Stimulated activated CD4-positive, alpha-beta T cell treated with anti-CD3 and anti-CD28 coated beads, Interleukin-1b, Interleukin-23, amount 100 ng/mL, for 4 hours (primary cell): ENCODE data around the gene CROCC2.

Experiments used
- DNase-seq, 2 donors: peaks; one replicate each; pipeline ENCODE4 v3.0.0-alpha.2; 2020; ENCODE audit warnings: low read depth in 2 of 2

CROCC2 gene

DNA sequence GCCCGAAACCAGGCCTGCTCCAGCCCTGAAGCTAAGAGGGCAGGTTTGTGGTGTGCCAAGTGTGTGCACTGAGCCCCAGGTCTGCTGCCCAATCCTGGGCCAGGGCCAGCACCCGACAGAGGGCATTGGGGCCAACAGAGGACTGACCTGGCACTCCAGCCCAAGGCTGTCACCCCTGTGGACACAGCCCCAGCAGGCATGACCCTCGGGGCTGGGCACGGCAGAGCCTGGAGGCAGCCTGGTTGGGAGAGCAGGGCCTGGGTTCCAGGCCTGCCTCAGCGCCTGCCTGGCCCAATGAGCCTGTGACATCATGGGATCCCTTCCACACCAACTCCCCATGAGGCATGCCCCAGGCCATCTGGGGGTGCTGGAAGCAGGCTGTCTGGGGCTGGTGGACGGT lies 81.5 kb downstream of the CROCC2 start:
- DNase-seq: no peak

DNA sequence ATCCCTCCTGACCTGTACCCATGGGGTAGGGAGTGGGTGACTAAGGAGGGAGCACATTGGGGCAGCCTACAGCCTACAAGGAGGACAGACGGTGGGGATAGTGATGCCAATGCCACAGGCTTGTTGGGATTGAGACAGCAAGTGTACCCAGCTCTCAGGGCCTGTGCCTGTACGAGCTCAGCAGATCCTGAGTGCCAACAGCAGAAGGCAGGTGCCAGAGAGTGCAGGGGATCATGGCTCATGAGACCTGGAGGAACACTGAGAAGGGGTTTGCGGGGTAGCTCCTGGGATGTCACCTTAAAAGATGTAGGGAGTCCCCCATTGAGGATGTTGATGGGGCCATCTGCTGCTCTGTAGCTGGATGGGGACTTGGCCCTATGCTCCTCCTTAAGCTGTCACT lies 82.0 kb downstream of the CROCC2 start:
- no peak for DNase-seq

DNA sequence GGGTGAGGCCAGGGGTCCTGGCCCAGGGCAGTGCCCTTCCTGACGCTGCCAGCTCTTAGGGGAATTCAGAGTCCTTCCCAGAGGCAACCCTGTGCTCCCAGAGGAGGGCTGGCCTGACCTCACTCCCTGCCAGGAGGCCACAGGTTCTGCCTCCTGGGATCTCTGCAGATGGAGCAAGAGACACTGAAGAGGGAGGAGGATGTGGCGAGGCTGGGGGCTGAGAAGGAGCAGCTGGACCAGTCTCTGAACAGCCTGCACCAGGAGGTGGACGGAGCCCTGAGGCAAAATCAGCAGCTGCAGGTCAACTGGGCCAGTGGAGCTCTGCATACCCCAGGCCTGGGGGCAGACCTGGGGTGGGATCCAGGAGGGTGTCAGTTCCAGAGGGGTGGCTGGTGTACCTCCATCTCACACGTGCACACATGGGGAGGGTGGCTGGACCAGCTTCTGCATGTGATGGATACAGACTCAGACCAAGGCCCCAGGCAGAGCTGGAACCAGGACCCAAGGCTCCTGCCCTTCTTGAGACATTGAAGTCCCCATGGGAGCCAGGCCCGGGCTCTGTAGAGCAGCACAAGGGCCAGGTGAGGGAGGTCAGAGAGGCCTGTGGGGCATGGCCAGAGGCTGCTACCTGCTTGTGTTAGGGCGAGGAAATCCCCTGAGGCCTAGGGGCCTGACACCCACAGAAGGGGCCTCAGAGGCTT lies 82.6 kb downstream of the CROCC2 start:
- no peak for DNase-seq

DNA sequence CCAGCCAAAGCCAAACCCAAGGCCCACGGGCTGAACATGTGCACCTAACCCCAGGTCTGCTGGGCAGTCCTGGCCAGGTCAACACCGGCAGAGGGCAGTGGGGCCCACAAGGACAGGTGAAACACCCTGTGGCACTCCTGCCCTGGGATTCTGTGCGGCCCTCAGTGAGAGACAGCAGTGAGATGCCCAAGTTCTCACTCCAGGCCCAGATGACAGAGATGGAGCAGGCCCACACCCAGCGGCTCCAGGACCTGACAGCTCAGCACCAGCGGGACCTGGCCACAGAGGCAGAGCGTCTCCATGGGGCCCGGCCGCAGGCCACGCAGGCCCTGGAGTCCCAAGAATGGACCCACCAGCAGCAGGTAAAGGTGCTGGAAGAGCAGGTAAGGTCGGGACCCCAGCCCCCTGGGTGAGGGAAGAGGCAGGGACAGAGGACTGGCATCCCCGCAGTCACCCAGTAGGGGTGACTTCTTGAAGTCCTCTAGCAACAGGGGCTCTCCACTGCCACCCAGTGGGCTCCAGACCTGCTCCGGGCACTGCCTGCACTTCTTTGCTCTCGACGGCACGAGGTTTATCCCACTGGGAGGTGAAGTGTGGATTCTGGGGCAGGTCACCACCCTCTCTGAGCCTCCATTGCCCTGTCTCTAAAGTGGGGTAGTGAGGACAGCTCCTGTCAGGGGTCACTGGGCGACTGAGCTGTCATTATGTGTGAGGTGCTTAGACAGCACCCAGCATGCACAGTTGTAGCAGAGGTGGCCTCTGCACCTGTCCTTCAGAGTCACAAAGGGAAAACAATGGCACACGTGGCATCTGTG lies 83.5 kb downstream of the CROCC2 start:
- no peak for DNase-seq

DNA sequence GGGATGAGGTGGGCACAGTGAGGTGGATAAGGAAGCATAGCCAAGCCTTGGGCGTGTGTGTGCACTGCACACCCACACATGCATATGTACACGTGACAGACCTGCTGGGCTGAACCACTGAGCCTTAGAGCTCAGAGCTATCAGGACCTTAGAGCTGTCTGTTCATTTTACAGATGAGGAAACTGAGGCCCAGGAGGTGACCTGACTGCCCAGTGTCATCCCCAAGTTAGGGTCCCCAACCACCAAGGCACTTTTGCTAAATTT lies 84.1 kb downstream of the CROCC2 start:
- no peak for DNase-seq

DNA sequence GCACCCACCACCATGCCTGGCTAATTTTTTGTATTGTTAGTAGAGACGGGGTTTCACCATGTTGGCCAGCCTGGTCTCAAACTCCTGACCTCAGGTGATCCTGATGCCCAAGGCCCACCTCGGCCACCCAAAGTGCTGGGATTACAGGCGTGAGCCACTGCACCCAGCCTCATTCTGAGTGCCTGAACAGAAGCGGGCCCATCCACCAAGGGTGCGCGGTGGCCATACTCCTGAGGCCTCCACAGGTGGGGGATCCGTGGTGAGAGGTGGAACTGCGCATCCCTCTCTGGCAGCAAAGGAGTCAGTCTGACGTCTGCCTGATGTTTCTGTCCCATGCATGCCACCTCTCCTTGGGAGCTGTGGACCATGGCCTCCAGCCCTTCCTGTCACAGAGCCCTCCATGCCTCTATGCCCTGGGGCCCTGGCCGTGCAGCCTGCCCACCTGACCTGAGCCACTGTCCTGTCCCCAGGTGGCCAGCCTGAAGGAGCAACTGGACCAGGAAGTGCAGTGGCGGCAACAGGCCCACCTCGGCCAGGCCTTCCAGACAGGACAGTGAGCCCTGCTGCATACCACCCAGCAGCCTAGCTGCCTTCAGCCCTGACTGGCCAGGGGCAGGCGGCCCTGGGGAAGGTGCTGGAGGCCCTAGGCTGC lies 84.7 kb downstream of the CROCC2 start:
- DNase-seq: no peak

DNA sequence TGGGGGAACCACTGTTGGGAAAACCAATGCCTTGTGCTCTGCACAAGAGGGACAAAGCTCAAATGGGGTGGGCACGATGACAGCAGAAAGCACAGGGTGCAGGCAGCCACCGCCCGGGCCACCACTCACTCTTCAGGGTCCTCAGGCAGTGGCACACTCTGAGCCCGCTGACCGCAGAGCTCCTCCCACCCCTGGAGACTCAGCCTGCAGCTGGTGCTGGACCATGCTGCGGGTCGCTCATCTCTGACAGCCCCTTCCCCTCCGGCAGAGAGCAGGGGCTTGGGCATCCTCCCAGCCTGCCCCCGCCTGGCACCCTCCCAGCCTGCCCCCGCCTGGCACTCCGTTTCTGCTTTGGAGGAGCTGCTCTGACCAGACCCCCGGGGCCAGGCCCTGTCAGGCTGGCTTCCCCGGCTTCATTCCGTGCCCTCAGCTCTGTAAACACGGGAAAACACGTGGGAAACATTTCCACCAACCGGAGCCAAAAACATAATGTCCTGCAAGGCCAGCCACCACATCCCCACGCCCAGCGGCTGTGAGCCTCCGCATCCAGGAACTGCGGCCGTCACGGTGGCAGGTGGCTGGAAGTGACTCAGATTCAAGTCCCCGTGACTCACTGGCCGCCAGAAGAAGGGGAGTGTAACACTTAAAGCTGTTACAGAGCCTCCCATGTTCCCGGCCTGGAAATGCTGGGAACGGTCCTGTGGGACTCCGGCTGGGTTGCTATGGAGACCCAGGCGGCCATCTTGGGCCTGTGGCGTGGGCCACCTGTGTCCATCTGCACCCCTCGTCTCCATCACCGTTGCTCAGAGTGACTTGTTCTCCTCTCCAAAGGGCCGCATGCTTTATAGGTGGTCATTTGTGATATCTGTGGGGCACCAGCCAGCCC lies 85.5 kb downstream of the CROCC2 start:
- no peak for DNase-seq

DNA sequence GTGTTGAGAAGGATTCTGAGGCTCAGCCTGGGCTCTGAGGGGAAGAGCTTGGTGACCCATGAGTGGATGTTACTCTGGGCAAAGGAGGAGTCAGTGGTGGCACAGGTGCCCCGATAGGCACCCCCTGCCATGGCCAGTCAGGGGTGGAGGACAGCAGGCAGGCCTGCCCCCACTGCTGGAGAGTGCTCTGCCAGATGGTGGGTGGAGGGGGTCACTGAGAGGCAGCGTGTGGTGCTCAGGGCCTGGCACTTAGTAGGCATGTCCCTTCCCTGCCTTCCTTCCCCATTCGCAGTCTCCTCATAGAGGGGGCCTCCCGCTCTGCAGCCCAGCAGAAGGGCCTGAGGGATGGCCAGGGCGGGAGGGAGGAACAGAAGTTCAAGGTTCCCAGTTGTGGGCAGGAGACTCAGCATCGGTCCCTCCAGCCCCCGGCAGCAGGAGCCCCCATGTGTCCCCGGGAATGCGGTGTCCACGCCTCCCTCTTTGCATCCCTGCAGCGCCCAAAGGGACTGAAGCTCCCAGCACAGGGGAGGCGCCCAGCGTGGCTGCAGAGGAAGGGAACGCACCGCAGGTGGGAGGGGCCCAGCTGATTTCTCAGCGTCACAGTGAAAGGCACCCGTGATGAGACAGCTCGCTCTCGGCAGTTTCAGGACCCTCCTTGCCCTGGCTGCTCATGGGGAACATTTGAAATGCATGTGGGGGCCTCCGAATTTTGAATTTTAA lies 86.6 kb downstream of the CROCC2 start:
- no peak for DNase-seq

DNA sequence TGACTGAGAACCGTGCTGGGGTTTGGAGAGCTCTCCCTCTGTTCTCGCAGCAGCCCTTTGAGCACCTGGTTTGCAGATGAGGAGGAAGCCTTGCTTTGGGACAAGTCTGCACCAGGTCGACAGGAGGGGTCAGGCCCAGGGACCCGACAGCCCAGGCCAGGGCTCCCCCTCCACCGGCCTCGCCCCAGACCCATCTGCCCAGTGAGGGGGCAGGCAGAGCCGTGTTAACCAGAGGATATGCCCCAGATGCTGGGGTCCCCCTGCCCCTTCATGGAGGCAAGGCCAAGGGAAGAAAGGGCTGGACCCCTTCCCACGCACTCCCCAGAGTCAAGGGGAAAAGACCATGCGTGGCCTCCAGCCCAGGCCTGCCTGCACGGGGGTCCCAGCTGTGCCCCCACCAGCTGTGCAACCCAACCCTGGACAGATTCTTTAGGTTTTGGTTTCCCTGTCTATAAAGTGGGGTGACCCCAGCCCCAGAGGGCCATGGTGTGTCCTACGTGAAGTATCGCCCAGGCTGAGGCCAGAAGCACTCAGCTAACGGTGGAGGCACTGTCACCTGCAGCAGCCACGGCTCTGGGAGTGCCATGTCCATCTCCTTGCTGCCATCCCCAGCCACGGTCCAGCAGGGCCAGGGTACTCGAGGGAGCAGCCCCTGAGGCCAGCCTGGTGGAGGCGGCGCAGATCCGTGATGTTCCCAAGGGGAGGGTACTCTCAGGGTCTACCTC lies 87.5 kb downstream of the CROCC2 start:
- no peak for DNase-seq

DNA sequence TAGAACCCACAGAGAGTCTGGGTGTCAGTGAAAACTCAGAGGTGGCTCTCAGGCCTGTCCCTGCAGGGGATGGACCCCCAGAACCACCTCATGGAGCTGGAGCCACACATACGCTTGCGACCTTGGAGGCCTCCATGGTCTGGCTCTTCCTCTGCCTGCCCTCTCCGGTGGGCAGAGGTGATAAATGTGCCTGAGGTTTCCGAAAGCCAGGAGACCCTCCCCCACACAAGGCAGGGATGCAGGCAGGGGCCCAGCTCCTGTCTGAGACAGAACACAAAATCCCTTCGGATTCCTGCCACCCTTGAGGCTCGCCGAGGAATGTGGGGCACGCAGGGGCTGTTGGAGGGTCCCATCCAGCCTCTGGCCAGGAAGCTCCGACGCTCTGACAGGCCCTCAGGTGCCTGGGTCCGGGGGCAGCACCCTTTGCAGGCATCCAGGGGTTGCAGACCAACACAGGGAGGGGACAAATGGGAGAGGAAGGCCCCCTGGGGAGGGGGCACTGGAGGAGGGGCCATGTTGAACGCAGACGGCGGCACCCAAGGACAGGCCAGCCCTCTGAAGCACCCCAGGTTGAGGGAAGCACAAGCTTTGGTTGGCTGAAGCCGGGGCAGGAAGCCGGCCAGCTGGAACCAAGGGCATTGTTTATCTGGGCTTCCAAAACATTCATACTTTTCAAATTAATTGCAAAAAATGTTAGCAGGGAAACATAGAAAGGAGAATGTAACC lies 88.2 kb downstream of the CROCC2 start:
- no peak for DNase-seq

DNA sequence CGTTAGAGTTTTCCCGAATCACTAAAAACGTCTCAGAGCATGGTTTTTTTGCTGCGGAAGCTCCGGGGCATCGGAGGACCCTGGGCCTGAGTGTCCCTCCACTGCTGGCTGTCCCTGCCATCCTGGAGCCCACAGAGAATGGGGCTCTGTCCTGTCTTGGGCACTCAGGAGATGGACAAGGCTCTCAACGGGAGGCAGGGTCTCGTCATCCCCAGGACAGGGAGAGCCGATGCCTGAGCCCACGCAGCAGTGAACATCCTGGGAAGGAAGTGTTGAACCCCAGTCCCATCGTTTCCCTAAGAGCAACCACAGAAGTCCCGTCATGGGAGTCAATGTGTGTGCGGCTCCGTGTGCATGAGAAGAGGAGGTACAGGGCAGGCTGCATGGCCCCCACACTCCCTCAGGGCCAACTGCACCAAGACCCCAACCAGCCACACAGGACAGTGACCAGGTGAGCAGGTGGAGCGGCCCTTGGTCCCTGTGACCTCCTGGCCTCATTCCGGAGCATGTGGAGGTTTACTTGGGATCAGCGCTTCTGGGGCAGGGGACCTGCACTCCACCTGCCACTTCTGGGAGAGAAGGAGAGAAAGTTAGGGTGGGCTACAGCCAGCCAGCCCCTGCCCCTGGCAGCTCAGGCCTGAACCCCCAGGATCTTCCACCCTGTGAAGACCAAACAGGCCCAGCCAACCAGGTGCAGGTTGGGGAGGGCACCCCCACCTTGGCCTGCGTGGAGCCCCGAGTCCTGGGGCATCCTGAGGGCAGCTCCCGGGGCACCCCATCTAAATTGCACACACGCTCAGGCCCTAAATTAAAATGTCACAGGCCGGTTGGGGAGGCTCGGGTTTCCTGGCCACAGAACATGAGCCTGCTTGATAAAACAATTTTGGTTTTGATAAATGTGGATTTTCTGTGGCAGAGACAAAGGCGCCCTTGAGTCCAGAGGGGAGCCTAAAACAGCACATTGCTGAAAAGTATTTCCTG lies 89.2 kb downstream of the CROCC2 start:
- no peak for DNase-seq

DNA sequence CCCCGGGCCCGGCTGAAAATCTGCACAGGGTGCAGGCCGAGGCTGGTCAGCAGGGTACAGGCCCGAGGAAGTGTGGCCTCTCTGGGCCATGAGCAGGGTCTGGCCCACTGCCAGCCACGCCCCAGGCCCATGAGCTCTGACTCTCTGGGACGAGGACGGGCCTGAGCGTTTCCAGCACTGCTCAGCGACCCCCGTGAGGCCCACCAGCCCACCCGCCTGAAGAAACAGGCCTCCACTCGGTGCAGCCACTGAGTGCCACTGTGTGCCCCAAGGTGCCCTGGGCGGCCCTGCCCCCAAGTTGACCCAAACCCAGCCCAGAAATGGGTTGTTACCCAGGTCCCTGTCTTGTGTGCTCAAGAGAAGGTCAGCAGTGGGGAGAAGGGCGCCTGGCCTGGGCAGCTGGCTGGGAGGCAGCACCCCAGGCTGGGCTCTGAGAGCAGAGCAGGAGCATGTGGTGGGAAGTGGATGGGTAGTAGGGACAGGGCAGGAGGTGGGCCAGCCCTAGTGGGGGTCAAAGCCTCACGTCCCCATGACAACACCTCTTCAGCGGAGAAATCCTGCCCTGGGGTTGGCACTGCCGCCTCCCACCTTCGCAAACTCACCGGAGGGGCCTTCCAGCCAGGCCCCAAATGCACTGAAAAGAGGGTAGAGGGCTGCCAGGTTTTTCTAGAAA lies 90.2 kb downstream of the CROCC2 start:
- no peak for DNase-seq

DNA sequence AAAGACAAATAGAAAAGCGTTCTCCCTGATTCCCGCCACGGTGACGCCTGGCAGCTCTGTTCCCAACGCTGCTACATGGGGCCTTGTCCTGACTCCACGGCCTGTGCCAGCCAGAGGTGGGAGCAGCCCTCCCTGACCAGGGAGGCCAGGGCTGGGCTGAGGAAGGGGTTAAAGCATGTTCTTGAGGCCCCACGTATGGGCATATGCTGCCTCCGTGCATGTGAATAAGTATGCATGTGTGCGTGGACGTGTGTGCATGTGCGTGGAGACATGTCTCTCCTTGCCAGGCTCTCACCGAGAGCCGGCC lies 90.7 kb downstream of the CROCC2 start:
- DNase-seq: no peak

DNA sequence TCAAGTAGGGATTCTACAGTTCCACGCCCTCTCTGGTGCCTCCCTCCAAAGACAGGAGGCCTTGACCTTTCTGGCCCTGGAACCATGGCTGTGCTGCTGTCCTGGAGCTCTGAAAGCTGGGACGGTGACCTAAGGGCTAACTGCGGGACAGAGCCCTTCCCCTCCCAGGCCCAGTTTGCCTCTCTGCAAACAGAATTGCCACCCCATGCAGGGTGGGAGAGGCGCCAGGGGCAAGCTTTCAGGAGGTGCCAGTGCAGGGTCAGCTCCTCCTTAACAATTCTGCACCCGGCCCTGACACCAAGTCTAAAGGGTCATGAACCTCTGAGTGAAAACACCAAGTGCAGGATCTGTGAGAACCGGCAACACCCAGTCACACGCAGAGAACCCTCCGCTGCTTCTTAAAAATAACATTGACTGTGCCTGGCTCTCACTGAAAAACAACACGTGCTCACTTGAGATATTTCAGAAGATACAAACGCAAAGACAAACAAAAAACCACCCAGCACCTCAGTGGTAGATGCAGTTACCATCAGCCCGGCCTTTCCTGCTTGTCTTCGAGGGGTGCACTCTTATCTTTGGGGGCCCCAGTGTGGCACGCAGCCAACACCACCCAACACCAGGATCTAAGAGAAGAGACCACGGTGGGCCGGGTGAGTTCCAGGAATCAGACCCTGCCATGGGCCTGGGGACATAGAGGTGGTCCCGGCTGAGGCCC lies 91.2 kb downstream of the CROCC2 start:
- no peak for DNase-seq

DNA sequence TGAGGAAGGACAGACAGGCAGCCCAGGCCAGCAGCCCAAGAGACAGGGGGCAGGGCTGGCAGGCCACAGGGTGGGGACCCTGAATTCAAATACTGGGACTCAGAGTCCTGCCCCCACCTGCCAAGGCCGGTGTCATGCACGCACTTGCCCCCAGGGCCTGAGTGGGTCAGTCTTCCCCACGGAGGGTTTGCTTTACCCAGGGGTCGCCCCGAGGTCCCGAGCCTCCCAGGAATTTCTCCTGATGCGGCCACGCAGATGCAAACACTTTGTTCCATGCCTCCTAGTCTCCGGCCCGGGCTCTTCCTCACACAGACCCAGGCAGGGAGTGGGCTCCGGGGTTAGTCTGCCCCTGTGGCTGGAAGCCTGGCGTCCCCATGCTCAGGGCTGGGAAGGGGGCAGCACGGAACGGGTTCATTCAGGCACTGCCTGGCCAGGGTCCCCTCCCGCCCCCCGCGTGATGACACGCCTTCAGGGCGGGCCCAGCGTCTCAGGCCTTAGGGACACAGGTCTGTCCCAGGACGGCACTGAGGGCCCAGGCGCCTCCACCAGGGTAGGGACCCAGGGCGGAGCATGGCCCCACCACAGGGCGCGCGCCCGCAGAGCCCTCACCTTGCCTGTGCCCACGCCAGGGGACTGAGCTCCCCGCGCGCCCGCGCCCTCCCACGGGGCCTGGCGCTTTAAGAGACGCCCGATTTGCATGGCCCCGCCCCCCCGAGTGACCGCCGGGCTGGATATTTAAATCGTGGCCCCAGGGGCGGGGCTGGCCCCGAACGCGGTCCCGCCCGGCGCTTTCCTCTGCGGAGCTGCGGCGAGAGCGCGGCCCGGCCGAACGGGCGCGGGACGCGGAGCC lies 91.9 kb downstream of the CROCC2 start, which contains the start of gene SNED1:
Gene SNED1, plus strand, starts transcription at position 763 of the 850 bp plus-strand sequence. CDS start 220 bp downstream, outside the sequence.
- DNase-seq: peak in 1 of 2 donors; percentile 37

DNA sequence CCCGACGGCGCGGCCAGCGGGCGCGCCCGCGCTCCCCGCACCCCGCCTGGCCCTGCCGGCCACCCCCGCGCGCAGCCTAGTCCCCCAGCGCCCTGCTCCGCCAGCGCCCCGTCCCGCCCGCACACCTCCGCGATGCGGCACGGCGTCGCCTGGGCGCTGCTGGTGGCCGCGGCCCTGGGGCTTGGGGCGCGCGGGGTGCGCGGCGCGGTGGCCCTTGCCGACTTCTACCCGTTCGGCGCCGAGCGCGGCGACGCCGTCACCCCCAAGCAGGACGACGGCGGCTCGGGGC lies 92.5 kb downstream of the CROCC2 start:
- DNase-seq: no peak
